OCI-LY3 (cell line): ENCODE data around the gene SLC25A26.

Experiments
- EZH2phosphoT487 ChIP-seq: fragments of 200-600 bp; shearing (Covaris generic); IDR thresholded peaks from 2 replicates; pipeline ENCODE4 v1.6.1; 2018; ENCODE audit warnings: antibody characterized with exemption, mixed run types, low read depth
- TF ChIP-seq, protein P1 (sequence below): fragments of 200-600, 300-600 bp; sonication (generic); IDR thresholded peaks from 2 replicates; pipeline ENCODE4 v1.5.1; 2014; ENCODE audit warnings: antibody characterized with exemption, low read length, low read depth

DNA sequence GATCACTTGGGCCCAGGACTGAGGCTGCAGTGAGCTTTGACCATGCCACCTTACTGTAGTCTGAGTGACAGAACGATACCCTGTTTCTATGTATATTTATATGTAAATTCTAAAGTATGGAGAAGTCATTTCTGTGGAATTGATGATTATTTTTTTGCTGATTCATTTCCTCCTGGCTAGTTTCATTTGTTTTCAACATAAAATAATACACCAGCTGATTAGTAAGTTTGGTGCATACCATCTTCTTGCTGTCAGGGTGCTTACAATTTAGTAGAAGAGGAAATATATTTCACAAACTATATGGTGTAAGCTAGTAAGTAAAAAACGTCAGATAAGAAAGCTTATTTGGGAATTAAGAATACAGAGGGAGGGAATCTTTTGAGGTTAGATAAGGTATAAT is 36.0 kb downstream of the SLC25A26 start:
- TF ChIP-seq, protein P1, sequence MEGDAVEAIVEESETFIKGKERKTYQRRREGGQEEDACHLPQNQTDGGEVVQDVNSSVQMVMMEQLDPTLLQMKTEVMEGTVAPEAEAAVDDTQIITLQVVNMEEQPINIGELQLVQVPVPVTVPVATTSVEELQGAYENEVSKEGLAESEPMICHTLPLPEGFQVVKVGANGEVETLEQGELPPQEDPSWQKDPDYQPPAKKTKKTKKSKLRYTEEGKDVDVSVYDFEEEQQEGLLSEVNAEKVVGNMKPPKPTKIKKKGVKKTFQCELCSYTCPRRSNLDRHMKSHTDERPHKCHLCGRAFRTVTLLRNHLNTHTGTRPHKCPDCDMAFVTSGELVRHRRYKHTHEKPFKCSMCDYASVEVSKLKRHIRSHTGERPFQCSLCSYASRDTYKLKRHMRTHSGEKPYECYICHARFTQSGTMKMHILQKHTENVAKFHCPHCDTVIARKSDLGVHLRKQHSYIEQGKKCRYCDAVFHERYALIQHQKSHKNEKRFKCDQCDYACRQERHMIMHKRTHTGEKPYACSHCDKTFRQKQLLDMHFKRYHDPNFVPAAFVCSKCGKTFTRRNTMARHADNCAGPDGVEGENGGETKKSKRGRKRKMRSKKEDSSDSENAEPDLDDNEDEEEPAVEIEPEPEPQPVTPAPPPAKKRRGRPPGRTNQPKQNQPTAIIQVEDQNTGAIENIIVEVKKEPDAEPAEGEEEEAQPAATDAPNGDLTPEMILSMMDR = no peak
- TF ChIP-seq EZH2phosphoT487 = no peak
